ENCODE data around the gene PFKM. TPM values are rescaled to one million over a fixed set of nuclear protein-coding genes. Genes with fewer than 3 reads are reported as not detected.
A peak's percentile ranks its signal among the peaks of the same experiment; 100 is the strongest.

Gene PFKM
- total and polyA plus RNA-seq, 2 donors (not counting 3 experiments of a cell fraction or from before 2014, with no cell fraction given): 53.4 to 74.4 TPM

DNA sequence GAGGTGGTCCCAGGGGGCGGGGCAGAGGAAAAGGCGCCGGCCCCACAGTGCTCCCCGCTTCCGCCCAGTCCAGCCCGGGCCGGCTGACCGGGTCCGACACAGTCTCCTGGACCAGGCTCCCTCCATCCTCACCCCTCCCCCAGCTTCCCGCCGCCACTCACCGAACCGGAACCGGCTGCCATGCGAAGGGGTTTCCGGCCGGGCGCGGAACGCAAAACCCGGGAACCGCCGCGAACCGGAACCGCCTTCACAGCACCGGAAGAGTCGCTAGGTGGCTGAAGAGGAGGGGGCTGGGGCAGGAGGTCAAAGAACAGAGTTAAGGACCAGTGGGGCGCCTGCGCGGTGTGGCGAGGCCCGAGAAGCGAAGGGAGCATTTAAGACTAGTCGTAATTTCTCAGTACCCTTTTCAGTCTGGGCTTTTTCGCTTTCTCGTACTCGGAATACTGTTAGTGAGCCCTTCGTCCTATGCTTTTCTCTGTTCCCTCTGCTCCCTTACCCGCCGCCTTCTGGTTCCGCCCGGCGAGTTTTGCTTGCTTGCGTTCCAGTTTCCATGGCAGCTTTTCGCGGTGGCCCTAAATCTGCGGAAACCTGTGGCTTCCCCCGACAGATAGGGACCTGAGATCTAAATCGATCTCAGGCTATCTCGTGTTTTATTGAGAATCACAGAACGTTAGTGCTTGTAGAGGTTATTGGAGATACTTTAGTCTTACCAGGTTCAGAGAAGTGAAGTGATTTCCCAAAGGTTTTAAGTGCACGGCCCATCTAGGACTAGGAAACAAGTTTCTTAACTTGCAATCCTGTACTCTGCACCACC is 13.1 kb upstream of the PFKM start, which contains the start of gene SENP1:
Gene SENP1 (minus strand): TSS at position 213 of the 814 bp plus-strand sequence. CDS start 4,607 bp downstream, outside the sequence.
- TSS peak; percentile 68 for BruUV-seq (replicated peaks)
- DNase-seq (ENCODE audit: low read depth, low spot score): peak; percentile 85
- ChIA-PET POLR2A (interaction anchor here (0.7 kb wide), 1 partner anchor 44 kb away, joined by 3 read pairs; no protein-coding TSS in a partner anchor), CTCF (interaction anchor here (0.6 to 1.7 kb wide), 7 partner anchors 11 to 673 kb away, joined by 3 to 8 read pairs (median 3); partner anchors contain the start of gene ASB8)
- peaks cover 28% of the 10 kb centered on the region for H3K79me2 ChIP-seq (ENCODE audit: control insufficient read depth, insufficient read depth, low read length)
- H3K4me3 ChIP-seq (replicated peaks in 1 of 3; ENCODE audit: insufficient read depth in 1 of 3, low read depth in 1 of 3, low read length in 3 of 3): peak within 1 kb of the TSS; percentile 41 to 91 (median 81)
- peak within 1 kb of the TSS; percentile 98 for H3K27ac ChIP-seq (ENCODE audit: insufficient read depth, low read depth, low read length)
- peaks cover 12% of the 10 kb centered on the region for H3K4me1 ChIP-seq (ENCODE audit: control insufficient read depth, extremely low read depth, insufficient read depth, low read length)
- peak; percentile 64 for FAIRE-seq
- H3K36me3 ChIP-seq (ENCODE audit: control insufficient read depth in 2 of 2, extremely low read depth in 1 of 2, insufficient read depth in 2 of 2, low read length in 2 of 2): no peaks in the 10 kb centered on the region
- dilution Hi-C loops (cut with MboI; ENCODE audit: extremely low pct_ligation_motif_present, low sequenced_read_pairs) (no loop called here), intact Hi-C loops (cut with micrococcal nuclease) (loop anchor here (1.0 to 10.0 kb wide), 4 partner anchors 13 to 349 kb away; partner anchors contain the start of genes ASB8, COL2A1 and PFKM)
- no peak for TF ChIP-seq JUN (IDR thresholded peaks at IDR 0.05; ENCODE audit: borderline replicate concordance, insufficient read depth, insufficient read length, low read depth)
- peak; percentile 83 for TF ChIP-seq POLR2A (IDR thresholded peaks at IDR 0.05; ENCODE audit: low read depth, low read length)
- TF ChIP-seq, protein P1, sequence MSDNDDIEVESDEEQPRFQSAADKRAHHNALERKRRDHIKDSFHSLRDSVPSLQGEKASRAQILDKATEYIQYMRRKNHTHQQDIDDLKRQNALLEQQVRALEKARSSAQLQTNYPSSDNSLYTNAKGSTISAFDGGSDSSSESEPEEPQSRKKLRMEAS (IDR thresholded peaks at IDR 0.05; ENCODE audit: insufficient read depth, insufficient read length): no peak
- no peak for TF ChIP-seq EZH2 (IDR thresholded peaks at IDR 0.05; ENCODE audit: borderline replicate concordance, low read depth, low read length, severe bottlenecking)
- TF ChIP-seq GATA2 (IDR thresholded peaks at IDR 0.05; ENCODE audit: insufficient read depth, insufficient read length, low read depth, low read length): no peak
- TF ChIP-seq MYC (IDR thresholded peaks at IDR 0.05; ENCODE audit: low read depth, low read length): no peak
- peak; percentile 69 for TF ChIP-seq POLR2AphosphoS5 (IDR thresholded peaks at IDR 0.05; ENCODE audit: insufficient read depth, low read depth, low read length)
- TF ChIP-seq CTCF (IDR thresholded peaks at IDR 0.05; ENCODE audit: extremely low read depth in 1 of 2, insufficient read depth in 1 of 2, low read depth in 1 of 2, low read length in 2 of 2): peak in 1 of 2 donors; percentile 11
- no peak for TF ChIP-seq FOS (IDR thresholded peaks at IDR 0.05; ENCODE audit: borderline replicate concordance, insufficient read depth, low read length)
- H3K27me3 ChIP-seq (ENCODE audit: control insufficient read depth in 2 of 2, insufficient read depth in 2 of 2, low read length in 2 of 2): peaks cover 0 to 2% of the 10 kb centered on the region in 2 experiments
- H3K4me2 ChIP-seq (ENCODE audit: insufficient read depth, low read length): peak within 1 kb of the TSS; percentile 91
- no peaks in the 10 kb centered on the region for H4K20me1 ChIP-seq (replicated peaks; ENCODE audit: control insufficient read depth, extremely low read depth, insufficient read depth, low read length)
- H3K9me1 ChIP-seq (replicated peaks; ENCODE audit: control insufficient read depth, extremely low read depth, insufficient read depth, low read length): no peaks in the 10 kb centered on the region
- peak within 1 kb of the TSS; percentile 100 for H2AFZ ChIP-seq (ENCODE audit: low read depth, low read length)
- H3K9ac ChIP-seq (replicated peaks; ENCODE audit: extremely low read depth, insufficient read depth, low read length): peak within 1 kb of the TSS; percentile 98
- no peaks in the 10 kb centered on the region for H3K9me3 ChIP-seq (replicated peaks; ENCODE audit: control insufficient read depth, insufficient read depth, low read length)
